Tongue (tissue), 1 donor: Measurements from ENCODE around the gene C15orf61. TPM values are rescaled to one million over a fixed set of nuclear protein-coding genes. Genes with fewer than 3 reads are reported as not detected.

Experiments
- total RNA-seq: library from RNA; depleted of rRNA; stranded (reverse); fragments of >200 nt; gene quantifications from one replicate; pipeline ENCODE4 v1.2.3, GENCODE V29; 2014

Gene C15orf61
- total RNA-seq, 1 donor from 2014 or later = 7.9 TPM

Other genes with a start within 250 kb of the C15orf61 start
- gene MAP2K5, start 21.6 kb downstream of the C15orf61 start, total RNA-seq = 11.6 TPM